ENCODE data around the gene FAM241A. TPM values are rescaled to one million over a fixed set of nuclear protein-coding genes. Genes with fewer than 3 reads are reported as not detected.

The FAM241A gene
- total and polyA plus RNA-seq, 12 donors, result 4.1 to 9.4 (median 7.5) TPM

DNA sequence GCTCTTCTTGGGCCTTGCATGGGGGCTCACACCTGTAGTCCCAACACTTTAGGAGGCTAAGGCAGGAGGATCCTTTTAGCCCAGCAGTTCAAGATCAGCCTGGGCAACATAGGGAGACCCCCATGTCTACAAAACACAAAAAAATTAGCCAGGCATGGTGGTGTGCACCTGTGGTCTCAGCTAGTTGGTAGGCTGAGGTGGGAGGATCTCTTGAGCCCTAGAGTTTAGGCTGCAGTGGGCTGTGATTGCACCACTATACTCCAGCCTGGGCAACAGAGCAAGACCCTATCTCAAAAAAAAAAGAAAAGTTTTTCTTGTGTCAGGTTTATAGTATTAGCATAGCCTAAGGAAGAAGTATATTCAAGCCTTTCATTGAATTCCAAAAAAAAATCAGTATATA, 30.8 kb upstream of the FAM241A start:
- H3K27ac ChIP-seq, result no peak overlapping the region
- ATAC-seq (no peak), DNase-seq (no peak)
- no peaks in the 10 kb centered on the region for H3K27me3 ChIP-seq
- intact Hi-C loops (cut with DNase I), result no loop called here
- peaks cover 0 to 20% (median 11%) of the 10 kb centered on the region in 9 donors for H3K4me1 ChIP-seq
- no peaks in the 10 kb centered on the region for H3K9me3 ChIP-seq
- no peak overlapping the region for H3K4me3 ChIP-seq
- no peaks in the 10 kb centered on the region for H3K36me3 ChIP-seq
- TF ChIP-seq, protein P1, sequence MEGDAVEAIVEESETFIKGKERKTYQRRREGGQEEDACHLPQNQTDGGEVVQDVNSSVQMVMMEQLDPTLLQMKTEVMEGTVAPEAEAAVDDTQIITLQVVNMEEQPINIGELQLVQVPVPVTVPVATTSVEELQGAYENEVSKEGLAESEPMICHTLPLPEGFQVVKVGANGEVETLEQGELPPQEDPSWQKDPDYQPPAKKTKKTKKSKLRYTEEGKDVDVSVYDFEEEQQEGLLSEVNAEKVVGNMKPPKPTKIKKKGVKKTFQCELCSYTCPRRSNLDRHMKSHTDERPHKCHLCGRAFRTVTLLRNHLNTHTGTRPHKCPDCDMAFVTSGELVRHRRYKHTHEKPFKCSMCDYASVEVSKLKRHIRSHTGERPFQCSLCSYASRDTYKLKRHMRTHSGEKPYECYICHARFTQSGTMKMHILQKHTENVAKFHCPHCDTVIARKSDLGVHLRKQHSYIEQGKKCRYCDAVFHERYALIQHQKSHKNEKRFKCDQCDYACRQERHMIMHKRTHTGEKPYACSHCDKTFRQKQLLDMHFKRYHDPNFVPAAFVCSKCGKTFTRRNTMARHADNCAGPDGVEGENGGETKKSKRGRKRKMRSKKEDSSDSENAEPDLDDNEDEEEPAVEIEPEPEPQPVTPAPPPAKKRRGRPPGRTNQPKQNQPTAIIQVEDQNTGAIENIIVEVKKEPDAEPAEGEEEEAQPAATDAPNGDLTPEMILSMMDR (IDR thresholded peaks at IDR 0.05), result no peak

DNA sequence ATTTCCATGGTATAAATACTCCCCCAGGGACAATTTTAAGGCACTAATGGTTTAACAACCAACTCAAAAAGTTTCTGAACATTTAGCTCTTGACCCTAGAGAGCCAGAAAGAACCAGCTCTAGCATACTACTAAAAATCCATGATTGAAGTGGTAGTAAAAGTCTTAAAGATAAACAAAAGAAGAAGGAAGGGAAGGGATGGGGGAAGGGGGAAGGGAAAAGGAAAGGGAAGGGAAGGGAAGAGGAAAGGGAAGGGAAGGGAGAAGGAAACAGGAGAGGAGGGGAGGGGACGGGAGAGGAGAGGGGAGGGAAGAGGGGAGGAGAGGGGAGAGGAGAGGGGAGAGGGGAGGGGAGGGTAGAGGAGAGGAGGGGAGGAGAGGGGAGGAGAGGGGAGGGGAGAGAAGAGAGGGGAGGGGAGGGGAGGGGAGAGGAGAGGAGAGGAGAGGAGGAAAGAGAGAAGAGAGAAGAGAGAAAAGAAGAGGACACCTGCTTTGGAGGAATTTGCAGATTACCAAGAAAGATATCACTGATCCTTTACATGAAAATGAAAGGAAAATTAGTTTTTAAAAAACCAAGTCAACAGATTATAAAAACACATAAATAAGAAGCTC, 26.4 kb upstream of the FAM241A start:
- no peaks in the 10 kb centered on the region for H3K36me3 ChIP-seq
- ATAC-seq (no peak), DNase-seq (no peak)
- TF ChIP-seq, protein P1 (IDR thresholded peaks at IDR 0.05), result no peak
- H3K4me3 ChIP-seq, result no peak overlapping the region
- H3K27ac ChIP-seq, result no peak overlapping the region
- no peaks in the 10 kb centered on the region for H3K27me3 ChIP-seq
- WGBS, 2 donors, result 80% methylated on average over 1 of the region's 1 CpG; no CpG with 5 or more reads in 1 of the 2 donors
- H3K9me3 ChIP-seq, result no peaks in the 10 kb centered on the region
- intact Hi-C loops (cut with DNase I), result no loop called here
- H3K4me1 ChIP-seq, result peaks cover 0 to 6% (median 0%) of the 10 kb centered on the region in 9 donors

DNA sequence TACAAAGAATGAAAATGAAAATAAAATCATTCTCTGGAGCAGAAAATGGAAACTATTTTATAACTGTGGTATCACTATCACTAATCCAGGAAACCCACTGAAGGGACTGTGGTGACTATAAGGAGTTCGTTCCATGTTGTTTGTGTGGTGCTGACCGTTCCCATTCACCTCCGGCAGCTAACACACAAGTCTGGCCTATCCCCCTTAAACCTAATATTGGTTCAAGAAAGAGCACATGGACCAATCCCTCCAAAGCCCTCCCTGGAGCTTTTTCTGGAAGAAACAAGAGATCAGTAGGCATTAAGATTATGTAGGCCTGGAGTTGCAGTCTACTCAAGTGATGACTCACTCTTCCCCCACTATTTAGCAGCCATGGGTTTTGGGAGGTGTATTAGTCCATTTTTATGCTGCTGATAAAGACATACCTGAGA, 25.9 kb upstream of the FAM241A start:
- intact Hi-C loops (cut with DNase I), result no loop called here
- Histone ChIP-seq H3K9me3 (no peaks in the 10 kb centered on the region), H3K36me3 (no peaks in the 10 kb centered on the region), H3K4me3 (no peak overlapping the region), H3K27ac (no peak overlapping the region), H3K27me3 (no peaks in the 10 kb centered on the region), H3K4me1 (peaks cover 0 to 6% (median 0%) of the 10 kb centered on the region in 9 donors)
- no peak for ATAC-seq
- TF ChIP-seq, protein P1 (IDR thresholded peaks at IDR 0.05), result no peak
- no peak for DNase-seq
- 79 to 99% methylated on average over 3 of the region's 3 CpGs for WGBS, 2 donors

DNA sequence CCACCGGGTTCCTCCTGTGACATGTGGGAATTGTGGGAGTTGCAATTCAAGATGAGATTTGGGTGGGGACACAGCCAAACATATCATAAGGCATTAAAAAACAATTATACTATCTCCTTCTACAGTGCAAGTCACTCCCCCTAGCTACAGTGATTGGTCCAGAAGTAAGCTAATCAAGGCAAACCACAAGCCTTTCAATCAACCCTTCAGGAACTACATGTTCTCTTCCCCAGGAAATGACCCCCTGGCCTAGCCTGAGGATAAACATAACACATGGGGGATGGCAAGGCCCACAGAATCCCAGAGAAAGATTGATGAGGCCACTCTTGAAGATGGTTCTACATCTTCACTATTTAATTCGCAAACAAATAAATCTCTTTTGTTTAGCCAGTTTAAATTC, 25.2 kb upstream of the FAM241A start:
- H3K27ac ChIP-seq, result no peak overlapping the region
- WGBS, 2 donors, result 91 to 98% methylated on average over 2 of the region's 2 CpGs

More for the DNA sequence above, 25.2 kb upstream of the FAM241A start:
- no peaks in the 10 kb centered on the region for H3K36me3 ChIP-seq
- no peak for DNase-seq
- TF ChIP-seq, protein P1 (IDR thresholded peaks at IDR 0.05), result no peak
- peak in 1 of 8 donors; percentile 14 for ATAC-seq
- H3K27me3 ChIP-seq, result no peaks in the 10 kb centered on the region
- H3K4me1 ChIP-seq, result peaks cover 0 to 6% (median 0%) of the 10 kb centered on the region in 9 donors
- no peaks in the 10 kb centered on the region for H3K9me3 ChIP-seq
- intact Hi-C loops (cut with DNase I), result no loop called here
- no peak overlapping the region for H3K4me3 ChIP-seq
